Measurements from ENCODE around the gene FNTB. TPM values are rescaled to one million over a fixed set of nuclear protein-coding genes. Genes with fewer than 3 reads are reported as not detected.

FNTB gene
- total and polyA plus RNA-seq, 2 of the 13 experiments (the other 11 are each of a cell fraction or from before 2014, with no cell fraction given): 23.6 to 28.5 TPM

- TF ChIP-seq SOX5 (CRISPR knock-in tag; IDR thresholded peaks at IDR 0.05; ENCODE audit: borderline replicate concordance) (no peak), ZNF12 (CRISPR knock-in tag; IDR thresholded peaks at IDR 0.05) (no peak), ZMYM3 (CRISPR knock-in tag; IDR thresholded peaks at IDR 0.05) (no peak)
- DNase-seq (ENCODE audit: low spot score) (no peak), FAIRE-seq (no peak), ATAC-seq (no peak)
- no peaks in the 10 kb centered on the region for H3K9me3 ChIP-seq (ENCODE audit: low read length)
- H3K27ac ChIP-seq (ENCODE audit: extremely low read length, insufficient read depth, low read length): no peak overlapping the region
- in situ Hi-C loops (cut with HindIII; ENCODE audit: extremely low pct_ligation_motif_present, low pct_unique_long_range_greater_than_20kb) (no loop called here), intact Hi-C loops (cut with micrococcal nuclease; ENCODE audit: unreplicated experiment) (no loop called here)
- no peaks in the 10 kb centered on the region for H3K79me2 ChIP-seq (ENCODE audit: insufficient read depth, low read length)
- 97% methylated on average over 9 of the region's 9 CpGs for WGBS (ENCODE audit: low lambda C conversion rate)
- H3K4me3 ChIP-seq (replicated peaks in 1 of 3; ENCODE audit: insufficient read depth in 1 of 3, low read depth in 2 of 3, low read length in 3 of 3): no peak overlapping the region
- H3K4me2 ChIP-seq (ENCODE audit: low read depth, low read length): no peak overlapping the region
- BruUV-seq (replicated peaks): no TSS peak
- no peak overlapping the region for H3K9ac ChIP-seq (ENCODE audit: insufficient read depth, low read depth, low read length)
- no peaks in the 10 kb centered on the region for H3K4me1 ChIP-seq (ENCODE audit: insufficient read depth, low read length)
- peaks cover 11 to 44% of the 10 kb centered on the region in 2 experiments; a peak in 4 of 5 replicates for H3K36me3 ChIP-seq (replicated peaks in 1 of 2; ENCODE audit: control insufficient read depth in 1 of 2, insufficient read depth in 2 of 2, low read length in 2 of 2)
- CTCF ChIA-PET (ENCODE audit: low intra/inter-chr PET ratio, low total read pairs): no interaction called here
- no peaks in the 10 kb centered on the region for H4K20me1 ChIP-seq (ENCODE audit: insufficient read depth, low read length)
- POLR2A ChIA-PET: no interaction called here
- H3K27me3 ChIP-seq (ENCODE audit: control insufficient read depth in 1 of 2, insufficient read depth in 2 of 2, low read length in 2 of 2): no peaks in the 10 kb centered on the region
- no peak overlapping the region for H2AFZ ChIP-seq (ENCODE audit: low read length)
Measured at GRCh38 chr14:65040666-65041433, 54.2 kb downstream of the FNTB start.

- no TSS peak for BruUV-seq (replicated peaks)
- no peaks in the 10 kb centered on the region for H4K20me1 ChIP-seq (ENCODE audit: insufficient read depth, low read length)
- CTCF ChIA-PET (ENCODE audit: low intra/inter-chr PET ratio, low total read pairs): no interaction called here
- TF ChIP-seq ZNF574 (CRISPR knock-in tag; IDR thresholded peaks at IDR 0.05) (no peak), ZMAT5 (CRISPR knock-in tag; IDR thresholded peaks at IDR 0.05; ENCODE audit: borderline replicate concordance, low read depth) (no peak), ZMYM4 (CRISPR knock-in tag; IDR thresholded peaks at IDR 0.05) (no peak), CENPBD1 (CRISPR knock-in tag; IDR thresholded peaks at IDR 0.05; ENCODE audit: borderline replicate concordance, low read depth) (no peak), SMARCC2 (IDR thresholded peaks at IDR 0.05) (no peak), TSC22D2 (CRISPR knock-in tag; IDR thresholded peaks at IDR 0.05; ENCODE audit: borderline replicate concordance) (no peak), SRSF4 (IDR thresholded peaks at IDR 0.05; ENCODE audit: low read depth, low read length, poor library complexity, severe bottlenecking) (no peak), ZNF292 (CRISPR knock-in tag; IDR thresholded peaks at IDR 0.05; ENCODE audit: borderline replicate concordance, low read depth) (no peak), MATR3 (CRISPR knock-in tag; IDR thresholded peaks at IDR 0.05) (no peak), NR2F2 (IDR thresholded peaks at IDR 0.05; ENCODE audit: borderline replicate concordance, low read depth) (no peak)
Measured at GRCh38 chr14:65041434-65041915, 54.8 kb downstream of the FNTB start.

More at GRCh38 chr14:65041434-65041915, 54.8 kb downstream of the FNTB start:
- ATAC-seq: no peak
- Histone ChIP-seq H2AFZ (ENCODE audit: low read length) (no peak overlapping the region), H3K9ac (ENCODE audit: insufficient read depth, low read depth, low read length) (no peak overlapping the region), H3K4me1 (ENCODE audit: insufficient read depth, low read length) (no peaks in the 10 kb centered on the region), H3K27ac (ENCODE audit: extremely low read length, insufficient read depth, low read length) (no peak overlapping the region), H3K36me3 (replicated peaks in 1 of 2; ENCODE audit: control insufficient read depth in 1 of 2, insufficient read depth in 2 of 2, low read length in 2 of 2) (peaks cover 11 to 48% of the 10 kb centered on the region in 2 experiments; a peak in 4 of 5 replicates), H3K79me2 (ENCODE audit: insufficient read depth, low read length) (no peaks in the 10 kb centered on the region), H3K4me2 (ENCODE audit: low read depth, low read length) (no peak overlapping the region), H3K27me3 (ENCODE audit: control insufficient read depth in 1 of 2, insufficient read depth in 2 of 2, low read length in 2 of 2) (no peaks in the 10 kb centered on the region), H3K9me3 (ENCODE audit: low read length) (no peaks in the 10 kb centered on the region), H3K4me3 (replicated peaks in 1 of 3; ENCODE audit: insufficient read depth in 1 of 3, low read depth in 2 of 3, low read length in 3 of 3) (no peak overlapping the region)
- no peak for FAIRE-seq
- intact Hi-C loops (cut with micrococcal nuclease; ENCODE audit: unreplicated experiment) (no loop called here), in situ Hi-C loops (cut with HindIII; ENCODE audit: extremely low pct_ligation_motif_present, low pct_unique_long_range_greater_than_20kb) (no loop called here)
- POLR2A ChIA-PET: no interaction called here
- DNase-seq (ENCODE audit: low spot score): no peak
- 100% methylated on average over 4 of the region's 7 CpGs for WGBS (ENCODE audit: low lambda C conversion rate)
